ENCODE data around the gene UPK1A. TPM values are rescaled to one million over a fixed set of nuclear protein-coding genes. Genes with fewer than 3 reads are reported as not detected.
A peak's percentile ranks its signal among the peaks of the same experiment; 100 is the strongest.

The UPK1A gene
- total RNA-seq: under 1 TPM in 1 of 6 experiments, not detected in 5; 0.27 TPM
- long read RNA-seq: 0 reads

GRCh38 chr19:35666251-35666913 lies at the start of gene UPK1A:
UPK1A (plus strand) TSS chr19:35666517; CDS start chr19:35666813, 296 bp downstream.
- intact Hi-C loops (cut with DNase I): no loop called here
- no peaks in the 10 kb centered on the region for H3K27me3 ChIP-seq
- no peak within 1 kb of the TSS for H3K4me3 ChIP-seq
- no peak within 1 kb of the TSS for H3K27ac ChIP-seq
- no peaks in the 10 kb centered on the region for H3K36me3 ChIP-seq
- 30% methylated on average over 2 of the region's 16 CpGs for WGBS (ENCODE audit: insufficient coverage, low coverage, low lambda C conversion rate, missing lambda C conversion rate)
- peaks cover 0 to 13% (median 4%) of the 10 kb centered on the region in 4 donors for H3K4me1 ChIP-seq
- TF ChIP-seq CTCF (IDR thresholded peaks at IDR 0.05) (no peak), POLR2A (IDR thresholded peaks at IDR 0.05) (no peak)
- peak in 1 of 4 donors; percentile 6 for ATAC-seq
- no peak for DNase-seq
- H3K9me3 ChIP-seq: no peaks in the 10 kb centered on the region

- no peaks in the 10 kb centered on the region for H3K36me3 ChIP-seq
- no peak overlapping the region for H3K4me3 ChIP-seq
Measured at GRCh38 chr19:35618857-35619256, 47.5 kb upstream of the UPK1A start.

GRCh38 chr19:35619290-35619923 lies 46.9 kb upstream of the UPK1A start:
- Histone ChIP-seq H3K27me3 (no peaks in the 10 kb centered on the region), H3K4me1 (no peaks in the 10 kb centered on the region), H3K36me3 (no peaks in the 10 kb centered on the region), H3K9me3 (no peaks in the 10 kb centered on the region), H3K27ac (no peak overlapping the region), H3K4me3 (no peak overlapping the region)
- ATAC-seq (no peak), DNase-seq (no peak)
- no CpG with 5 or more reads among the region's 12 CpGs for WGBS (ENCODE audit: insufficient coverage, low coverage, low lambda C conversion rate, missing lambda C conversion rate)
- TF ChIP-seq POLR2A (IDR thresholded peaks at IDR 0.05): no peak
- TF ChIP-seq CTCF (IDR thresholded peaks at IDR 0.05): no peak
- intact Hi-C loops (cut with DNase I): no loop called here

More at GRCh38 chr19:35618857-35619256, 47.5 kb upstream of the UPK1A start:
- H3K4me1 ChIP-seq: no peaks in the 10 kb centered on the region
- TF ChIP-seq POLR2A (IDR thresholded peaks at IDR 0.05) (no peak), CTCF (IDR thresholded peaks at IDR 0.05) (no peak)
- no CpG with 5 or more reads among the region's 7 CpGs for WGBS (ENCODE audit: insufficient coverage, low coverage, low lambda C conversion rate, missing lambda C conversion rate)
- intact Hi-C loops (cut with DNase I): no loop called here
- no peaks in the 10 kb centered on the region for H3K27me3 ChIP-seq
- no peaks in the 10 kb centered on the region for H3K9me3 ChIP-seq
- no peak overlapping the region for H3K27ac ChIP-seq
- no peak for DNase-seq
- ATAC-seq: no peak

GRCh38 chr19:35620001-35620400 lies 46.3 kb upstream of the UPK1A start:
- Histone ChIP-seq H3K4me1 (no peaks in the 10 kb centered on the region), H3K27ac (no peak overlapping the region), H3K9me3 (no peaks in the 10 kb centered on the region), H3K27me3 (no peaks in the 10 kb centered on the region), H3K36me3 (no peaks in the 10 kb centered on the region), H3K4me3 (no peak overlapping the region)
- no peak for DNase-seq
- no peak for ATAC-seq
- 94% methylated on average over 12 of the region's 17 CpGs for WGBS (ENCODE audit: insufficient coverage, low coverage, low lambda C conversion rate, missing lambda C conversion rate)
- TF ChIP-seq POLR2A (IDR thresholded peaks at IDR 0.05) (no peak), CTCF (IDR thresholded peaks at IDR 0.05) (no peak)
- intact Hi-C loops (cut with DNase I): no loop called here

All from right lobe of liver (tissue), 6 donors.